Hematopoietic multipotent progenitor cell treated with erythropoietin and hydrocortisone succinate and interleukin-3 and kit ligand, for 8 days (in vitro differentiated cells): ENCODE measurements around the gene C16orf78.

Experiments used
- DNase-seq: peaks from one replicate; pipeline ENCODE4 v3.0.0-alpha.2; 2015

Gene C16orf78

DNA sequence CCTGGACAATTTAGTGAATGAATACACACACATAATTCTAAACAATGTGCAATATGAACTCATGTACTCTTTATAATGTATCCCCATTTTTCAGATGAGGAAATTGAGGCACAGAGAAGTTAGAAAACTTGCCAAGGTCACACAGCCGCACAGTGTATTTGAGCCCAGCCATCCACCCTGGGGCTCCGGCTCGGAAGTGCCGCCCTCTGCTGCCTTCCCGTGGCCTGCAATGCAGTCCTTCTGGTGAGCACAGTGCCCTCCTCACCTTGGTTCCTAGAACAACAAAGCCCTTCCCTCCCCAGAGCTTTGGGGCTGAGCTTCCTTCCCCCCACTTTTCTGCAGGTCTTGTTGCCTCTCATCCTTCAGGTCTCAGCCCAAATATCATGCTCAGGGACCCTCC is 63.7 kb downstream of the C16orf78 start:
- DNase-seq = no peak

DNA sequence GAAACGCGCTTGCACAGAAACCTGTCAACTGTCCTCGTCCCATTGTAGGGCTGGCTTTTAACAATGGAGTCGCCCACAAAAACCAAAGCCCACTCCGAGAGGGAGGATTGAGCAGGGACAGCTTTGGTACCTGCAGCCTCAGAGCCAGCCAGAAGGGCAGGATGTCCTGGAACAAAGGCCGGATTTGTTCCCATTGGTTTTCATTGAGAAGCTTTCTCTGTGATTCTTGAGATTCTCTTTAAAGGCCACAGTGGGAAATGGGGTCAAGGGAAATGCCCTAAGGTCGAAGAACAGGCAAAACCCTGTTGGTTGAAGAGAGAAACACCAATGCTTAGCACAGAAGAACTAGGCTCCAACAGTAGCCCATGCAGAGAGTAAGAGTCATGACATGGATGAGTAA is 65.4 kb downstream of the C16orf78 start:
- no peak for DNase-seq

DNA sequence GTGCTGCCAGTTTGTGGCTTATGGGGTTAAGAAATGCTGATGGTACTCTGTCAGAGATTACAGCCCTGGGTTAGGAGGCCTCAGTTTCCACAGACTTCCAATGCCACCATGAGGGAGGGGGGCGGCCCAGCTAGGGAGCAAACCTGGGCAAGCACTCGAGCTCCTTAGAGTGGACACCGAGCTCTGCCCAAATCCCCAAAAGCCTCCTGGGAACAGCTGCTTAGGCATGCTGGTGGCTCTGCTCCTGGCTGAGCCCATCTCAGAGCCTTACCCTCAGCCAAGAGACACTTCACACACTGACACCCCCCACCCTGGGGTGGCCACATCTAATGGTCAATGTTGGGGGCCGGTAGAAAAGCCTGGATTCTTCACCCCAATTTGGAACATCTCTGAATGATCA is 66.1 kb downstream of the C16orf78 start:
- no peak for DNase-seq

DNA sequence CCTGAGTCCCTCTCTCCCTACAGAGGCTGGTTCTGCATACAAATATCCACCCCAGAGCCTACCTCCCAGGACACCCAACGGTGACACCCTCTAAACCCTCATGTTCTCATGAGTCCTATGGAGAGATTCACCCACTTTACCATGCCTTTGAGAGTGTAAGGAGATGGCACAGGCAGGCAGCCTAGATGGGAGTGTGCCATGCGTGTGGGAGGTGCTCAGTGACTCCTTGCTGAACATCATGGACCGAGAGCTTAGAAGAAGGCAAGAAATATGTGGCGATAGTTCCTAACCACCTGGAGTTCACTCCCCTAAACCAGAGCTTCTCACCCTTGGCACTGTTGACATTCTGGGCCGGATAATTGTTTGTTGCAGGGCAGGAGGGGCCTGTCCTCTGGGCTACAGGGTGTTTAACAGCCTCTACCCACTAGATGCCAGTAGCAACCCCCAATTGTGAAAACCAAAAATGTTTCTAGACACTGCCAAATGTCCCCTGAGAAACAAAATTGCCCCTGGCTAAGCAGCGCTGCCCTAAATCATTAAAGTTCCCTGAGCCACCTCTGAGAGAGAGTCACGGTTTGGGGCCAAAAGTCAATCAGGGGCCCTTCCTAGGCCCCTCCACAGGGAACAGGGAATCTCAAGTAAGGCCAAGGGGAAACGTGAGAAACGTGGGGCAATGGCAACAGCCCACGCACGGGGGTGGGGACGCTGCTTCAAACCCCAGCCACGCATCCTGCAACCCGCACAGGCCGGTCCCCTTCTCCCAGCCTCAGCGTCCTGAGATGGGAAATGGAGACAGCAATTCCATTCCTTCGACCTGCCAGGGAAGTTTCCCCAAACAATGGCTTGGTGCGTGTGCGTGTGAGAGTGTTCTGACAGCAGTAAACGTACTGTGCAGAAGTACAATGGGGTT is 66.8 kb downstream of the C16orf78 start:
- no peak for DNase-seq

- no peak for DNase-seq
Observed at GRCh38 chr16:49441366-49441780, 67.8 kb downstream of the C16orf78 start.

GRCh38 chr16:49442805-49443204 is 69.2 kb downstream of the C16orf78 start:
- DNase-seq = no peak

GRCh38 chr16:49443576-49443975 is 70.0 kb downstream of the C16orf78 start:
- no peak for DNase-seq

- no peak for DNase-seq
Observed at GRCh38 chr16:49446805-49447204, 73.2 kb downstream of the C16orf78 start.
